HepG2 (cell line): Measurements from ENCODE around the gene DDAH2. TPM values are rescaled to one million over a fixed set of nuclear protein-coding genes. Genes with fewer than 3 reads are reported as not detected.

Experiments
- ATAC-seq: fragments of 200-7000 bp; cut with Tn5 transposase; 3 replicates; pipeline ENCODE4 v1.9.1; 2020; ENCODE audit warnings: mild to moderate bottlenecking, moderate library complexity
- BruUV-seq: library from RNA; stranded (reverse); fragments of 400-500 nt; replicated peaks from 2 replicates; lab custom pipeline; 2021; lab: Mats Ljungman, UMichigan
- CTCF ChIA-PET: fragments of 300-600 bp; formaldehyde crosslinking; extraction: SDS; loops from one replicate; lab custom pipeline; 2021; ENCODE audit warnings: low total read pairs, inconsistent platforms, low intra/inter-chr PET ratio; lab: Yijun Ruan, JAX
- POLR2A ChIA-PET: fragments of 350-600 bp; sonication (Branson Sonifier 250); formaldehyde crosslinking; loops from one replicate; lab custom pipeline; 2020; ENCODE audit warnings: antibody characterized with exemption, inconsistent platforms; lab: Yijun Ruan, JAX
- DNase-seq: peaks from one replicate; pipeline ENCODE4 v3.0.0-alpha.2; 2015; ENCODE audit warnings: low spot score
- FAIRE-seq: peaks from 3 replicates; lab custom pipeline; 2011; peaks lifted over from hg19 to GRCh38; lab: Jason Lieb, UNC
- H2AFZ ChIP-seq: one replicate; pipeline ENCODE4 v1.6.1; 2011; ENCODE audit warnings: low read length, inconsistent platforms
- H3K27ac ChIP-seq: fragments of 300-600 bp; 3 replicates; pipeline ENCODE4 v1.8.0; 2011; ENCODE audit warnings: mixed run types, mild to moderate bottlenecking, mixed read lengths, low read length, inconsistent platforms; ENCODE audit not compliant: insufficient read depth; ENCODE audit errors: extremely low read length
- H3K27me3 ChIP-seq, 2 experiments: fragments of 200-600 bp in 1 of 2; 2 replicates in 1 of 2; 3 replicates in 1 of 2; pipeline versions ENCODE4 v1.6.0 to v1.8.0; 2011; ENCODE audit warnings: low read length in 2 of 2, mild to moderate bottlenecking in 2 of 2, moderate library complexity in 2 of 2, inconsistent platforms in 1 of 2; ENCODE audit not compliant: insufficient read depth in 2 of 2, control insufficient read depth in 1 of 2
- H3K36me3 ChIP-seq, 2 experiments: fragments of 200-600 bp in 1 of 2; replicated peaks in 1 of 2; 2 replicates in 1 of 2; 3 replicates in 1 of 2; pipeline versions ENCODE4 v1.5.1 to v1.8.0; 2011; ENCODE audit warnings: low read length in 2 of 2, inconsistent platforms in 1 of 2; ENCODE audit not compliant: insufficient read depth in 2 of 2, control insufficient read depth in 1 of 2
- H3K4me1 ChIP-seq: 2 replicates; pipeline ENCODE4 v1.5.1; 2012; ENCODE audit warnings: low read length, inconsistent platforms; ENCODE audit not compliant: insufficient read depth
- H3K4me2 ChIP-seq: 2 replicates; pipeline ENCODE4 v1.6.0; 2011; ENCODE audit warnings: low read depth, low read length, inconsistent platforms
- H3K4me3 ChIP-seq, 3 experiments: fragments of 200-600 bp in 1 of 3; sonication (generic), shearing (Covaris generic) in 1 of 3; replicated peaks in 1 of 3; 2 replicates each; pipeline ENCODE4 v1.5.1; 2011 to 2016; ENCODE audit warnings: low read length in 3 of 3, inconsistent platforms in 2 of 3, low read depth in 2 of 3, mild to moderate bottlenecking in 2 of 3, control low read depth in 1 of 3, mixed read lengths in 1 of 3; ENCODE audit not compliant: insufficient read depth in 1 of 3
- H3K79me2 ChIP-seq: one replicate; pipeline ENCODE4 v1.6.1; 2011; ENCODE audit warnings: low read length, inconsistent platforms; ENCODE audit not compliant: insufficient read depth
- H3K9ac ChIP-seq: 2 replicates; pipeline ENCODE4 v1.6.0; 2011; ENCODE audit warnings: mild to moderate bottlenecking, low read depth, low read length, inconsistent platforms; ENCODE audit not compliant: insufficient read depth
- H3K9me3 ChIP-seq: 2 replicates; pipeline ENCODE4 v1.5.1; 2012; ENCODE audit warnings: mild to moderate bottlenecking, low read length
- H4K20me1 ChIP-seq: 2 replicates; pipeline ENCODE4 v1.6.0; 2011; ENCODE audit warnings: inconsistent platforms, mild to moderate bottlenecking, low read length, moderate library complexity; ENCODE audit not compliant: insufficient read depth
- ATF2 ChIP-seq: sonication (generic); formaldehyde crosslinking; IDR thresholded peaks from 2 replicates; pipeline ENCODE4 v1.4.0; 2020; ENCODE audit warnings: missing genetic modification reagents
- BATF2 ChIP-seq: sonication (generic); formaldehyde crosslinking; IDR thresholded peaks from 2 replicates; pipeline ENCODE4 v1.8.0; 2022; ENCODE audit warnings: mild to moderate bottlenecking, missing genetic modification reagents, moderate library complexity
- FOXK1 ChIP-seq: sonication (generic); formaldehyde crosslinking; IDR thresholded peaks from 2 replicates; pipeline ENCODE4 v1.4.0; 2020; ENCODE audit warnings: low read depth, missing genetic modification reagents, borderline replicate concordance
- GMEB2 ChIP-seq: IDR thresholded peaks from 2 replicates; pipeline ENCODE4 v1.6.1; 2016; ENCODE audit warnings: missing biosample characterization, missing genetic modification reagents, low read depth
- HMG20B ChIP-seq: conservative IDR thresholded peaks from 2 replicates; pipeline ENCODE4 v1.6.1; 2016; ENCODE audit warnings: missing genetic modification reagents, missing compliant biosample characterization
- HNF4A ChIP-seq: sonication (generic); formaldehyde crosslinking; IDR thresholded peaks from 2 replicates; pipeline ENCODE4 v1.4.0; 2020; ENCODE audit warnings: missing genetic modification reagents
- KDM2A ChIP-seq: sonication (generic); formaldehyde crosslinking; IDR thresholded peaks from 2 replicates; pipeline ENCODE4 v1.4.0; 2020; ENCODE audit warnings: low read depth, missing genetic modification reagents, borderline replicate concordance
- KMT2A ChIP-seq: sonication (generic); formaldehyde crosslinking; IDR thresholded peaks from 2 replicates; pipeline ENCODE4 v1.4.0; 2020; ENCODE audit warnings: missing genetic modification reagents
- KMT2B ChIP-seq: IDR thresholded peaks from 2 replicates; pipeline ENCODE4 v1.6.1; 2016; ENCODE audit warnings: missing genetic modification reagents, missing compliant biosample characterization
- NR2F2 ChIP-seq: IDR thresholded peaks from 2 replicates; pipeline ENCODE4 v1.6.1; 2012; ENCODE audit warnings: low read depth, inconsistent platforms, borderline replicate concordance
- POGK ChIP-seq: sonication (generic); formaldehyde crosslinking; conservative IDR thresholded peaks from 2 replicates; pipeline ENCODE4 v1.8.0; 2022; ENCODE audit warnings: mild to moderate bottlenecking, moderate library complexity, missing genetic modification reagents
- PRPF4 ChIP-seq: fragments of 200-400 bp; formaldehyde crosslinking; IDR thresholded peaks from 2 replicates; pipeline ENCODE4 v1.6.1; 2016; ENCODE audit warnings: low read length, low read depth; ENCODE audit not compliant: poor library complexity, severe bottlenecking
- RFX5 ChIP-seq: IDR thresholded peaks from 2 replicates; pipeline ENCODE4 v1.6.1; 2011; ENCODE audit warnings: low read depth, low read length, improper control_type of control experiment
- SMAD3 ChIP-seq: sonication (generic); formaldehyde crosslinking; IDR thresholded peaks from 2 replicates; pipeline ENCODE4 v1.4.0; 2020; ENCODE audit warnings: missing genetic modification reagents
- ZNF180 ChIP-seq: sonication (generic); formaldehyde crosslinking; IDR thresholded peaks from 2 replicates; pipeline ENCODE4 v1.4.0; 2020; ENCODE audit warnings: low read depth, missing genetic modification reagents, borderline replicate concordance
- ZNF792 ChIP-seq: IDR thresholded peaks from 2 replicates; pipeline ENCODE4 v1.6.1; 2016
- ZNF850 ChIP-seq: sonication (generic); formaldehyde crosslinking; conservative IDR thresholded peaks from 2 replicates; pipeline ENCODE4 v1.9.0; 2021; ENCODE audit warnings: mild to moderate bottlenecking, missing genetic modification reagents
- ZNF878 ChIP-seq: sonication (generic); formaldehyde crosslinking; IDR thresholded peaks from 2 replicates; pipeline ENCODE4 v1.8.1; 2023; ENCODE audit warnings: mild to moderate bottlenecking, missing genetic modification reagents, moderate library complexity
- WGBS: methylation state at CpG from one replicate; pipeline ENCODE4 v1.1.6; 2017; ENCODE audit warnings: low lambda C conversion rate; 5-methylcytosine and 5-hydroxymethylcytosine counted together
- in situ Hi-C: cut with HindIII; loops from 2 replicates; pipeline ENCODE4 v1.10.0; 2017; ENCODE audit warnings: low pct_unique_long_range_greater_than_20kb; ENCODE audit not compliant: extremely low pct_ligation_motif_present
- intact Hi-C: fragments of 100-400 bp; cut with micrococcal nuclease; formaldehyde crosslinking; loops from one replicate; pipeline ENCODE4 v1.10.0; 2022; ENCODE audit not compliant: unreplicated experiment
- polyA plus RNA-seq, 8 experiments: library from polyadenylated mRNA; depleted of rRNA in 3 of 8; stranded (reverse) in 7 of 8; unstranded in 1 of 8; fragments of >200 nt; fragmentation: Illumina TruSeq in 4 of 8; extraction: Trizol in 4 of 8; gene quantifications; 2 replicates each; pipeline versions ENCODE4 v1.2.1 to v1.2.3, GENCODE V29; 2011 to 2016; ENCODE audit warnings: low read depth in 4 of 8, missing spikeins in 1 of 8, mixed read lengths in 1 of 8; ENCODE audit not compliant: insufficient read depth in 1 of 8
- total RNA-seq, 5 experiments: library from RNA; depleted of rRNA; stranded (reverse); fragments of >200 nt; fragmentation: Illumina TruSeq; extraction: Trizol; gene quantifications; 2 replicates each; pipeline ENCODE4 v1.2.3, GENCODE V29; 2016; ENCODE audit warnings: low read depth in 1 of 5

The DDAH2 gene
- total and polyA plus RNA-seq, 2 of the 13 experiments (the other 11 are each of a cell fraction or from before 2014, with no cell fraction given): 16.4 to 21.1 TPM

- Histone ChIP-seq H3K9ac (no peak overlapping the region), H3K4me3 (no peak overlapping the region), H3K9me3 (no peaks in the 10 kb centered on the region), H3K79me2 (no peaks in the 10 kb centered on the region), H3K27ac (no peak overlapping the region), H3K4me1 (peaks cover 12% of the 10 kb centered on the region; the same call in 1 of the 2 replicates), H4K20me1 (no peaks in the 10 kb centered on the region), H3K27me3 (no peaks in the 10 kb centered on the region), H2AFZ (no peak overlapping the region), H3K4me2 (no peak overlapping the region), H3K36me3 (peaks cover 56 to 84% of the 10 kb centered on the region in 2 experiments)
- DNase-seq (no peak), FAIRE-seq (no peak), ATAC-seq (no peak)
- BruUV-seq: no TSS peak
- 91% methylated on average over 4 of the region's 4 CpGs for WGBS
- CTCF ChIA-PET: no interaction called here
- intact Hi-C loops: no loop called here
- POLR2A ChIA-PET: interaction anchor here (0.6 to 4.9 kb wide), 3 partner anchors 10 to 135 kb away, joined by 3 to 22 read pairs (median 4); partner anchors contain the start of genes ABHD16A, HSPA1B and MSH5
- in situ Hi-C loops: no loop called here
- TF ChIP-seq ZNF180 (no peak), ZNF878 (CRISPR knock-in tag) (no peak), ZNF792 (CRISPR knock-in tag) (no peak), ZNF850 (CRISPR knock-in tag) (no peak), KMT2B (CRISPR knock-in tag) (no peak), ATF2 (CRISPR knock-in tag) (no peak), HMG20B (CRISPR knock-in tag) (no peak), KDM2A (CRISPR knock-in tag) (no peak), RFX5 (no peak), SMAD3 (CRISPR knock-in tag) (no peak), PRPF4 (no peak), POGK (CRISPR knock-in tag) (no peak), FOXK1 (CRISPR knock-in tag) (no peak), BATF2 (no peak), NR2F2 (no peak), GMEB2 (CRISPR knock-in tag) (no peak), KMT2A (CRISPR knock-in tag) (no peak), HNF4A (no peak)
Observed at GRCh38 chr6:31692353-31692752, 36.7 kb downstream of the DDAH2 start.
